Measurements from ENCODE around the gene ERC2.

GRCh38 chr3:56347219-56347871, 120.9 kb downstream of the ERC2 start:
- TF ChIP-seq CTCF (IDR thresholded peaks at IDR 0.05; ENCODE audit: insufficient read depth, low read length, poor library complexity, severe bottlenecking) (no peak), EZH2phosphoT487 (conservative IDR thresholded peaks at IDR 0.05; ENCODE audit: low read length) (no peak)

All from SU-DHL-6 (cell line).